GM19438 (cell line): ENCODE data around the gene ZNF792.
A peak's percentile ranks its signal among the peaks of the same experiment; 100 is the strongest.
"Not testable (repeated sequence)": the region's sequence is repeated elsewhere in the genome, so short reads cannot be mapped to it uniquely, and the experiment has no call there.

ENCODE experiments used
- ATAC-seq: cut with Tn5 transposase; IDR thresholded peaks from one replicate; pipeline ENCODE4 v1.9.1; 2021; ENCODE audit warnings: low read depth; ENCODE audit not compliant: unreplicated experiment

ZNF792 gene

GRCh38 chr19:34999498-35000337 lies 35.7 kb upstream of the ZNF792 start, which contains the start of gene GRAMD1A:
Gene GRAMD1A (plus strand): TSS chr19:35000323. CDS start chr19:35000479, 156 bp downstream.
- ATAC-seq: peak; percentile 58

DNA sequence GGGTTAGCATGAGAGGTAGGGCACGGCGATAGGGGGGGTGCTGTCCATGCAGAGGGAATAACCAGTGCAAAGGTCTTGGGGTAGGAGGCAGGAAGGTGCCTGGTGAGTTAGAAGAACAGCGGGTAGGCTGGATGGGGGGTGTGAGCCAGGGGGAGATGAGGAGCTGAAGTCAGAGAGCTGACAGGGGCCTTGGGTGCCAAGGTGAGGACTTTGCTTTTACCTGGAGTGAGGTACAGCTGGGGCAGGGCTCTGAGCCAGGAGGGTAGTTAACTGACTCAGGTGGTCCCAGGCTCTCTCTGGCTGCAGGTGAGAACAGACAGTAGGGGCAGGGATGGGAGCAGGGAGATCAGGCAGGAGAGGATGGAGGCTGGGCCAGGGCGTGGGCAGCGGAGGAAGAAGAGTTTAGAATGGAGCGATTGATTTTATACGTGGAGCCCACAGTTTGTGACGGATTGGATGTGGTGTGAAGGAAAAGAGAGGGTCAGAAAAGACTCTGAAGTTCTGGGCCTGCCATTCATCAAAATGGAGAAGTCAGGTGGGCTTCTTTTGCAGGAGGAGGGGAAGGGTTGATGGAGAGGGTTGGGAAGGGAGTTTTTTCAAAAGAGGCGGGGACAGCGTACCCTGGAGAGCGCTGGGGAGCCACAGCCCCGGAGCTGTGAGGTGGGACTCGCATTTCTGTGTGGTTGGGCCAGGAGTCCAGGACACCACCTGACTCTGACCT lies 34.9 kb upstream of the ZNF792 start:
- no peak for ATAC-seq

GRCh38 chr19:34998224-34998623 lies 34.2 kb upstream of the ZNF792 start:
- ATAC-seq: not testable (repeated sequence)

DNA sequence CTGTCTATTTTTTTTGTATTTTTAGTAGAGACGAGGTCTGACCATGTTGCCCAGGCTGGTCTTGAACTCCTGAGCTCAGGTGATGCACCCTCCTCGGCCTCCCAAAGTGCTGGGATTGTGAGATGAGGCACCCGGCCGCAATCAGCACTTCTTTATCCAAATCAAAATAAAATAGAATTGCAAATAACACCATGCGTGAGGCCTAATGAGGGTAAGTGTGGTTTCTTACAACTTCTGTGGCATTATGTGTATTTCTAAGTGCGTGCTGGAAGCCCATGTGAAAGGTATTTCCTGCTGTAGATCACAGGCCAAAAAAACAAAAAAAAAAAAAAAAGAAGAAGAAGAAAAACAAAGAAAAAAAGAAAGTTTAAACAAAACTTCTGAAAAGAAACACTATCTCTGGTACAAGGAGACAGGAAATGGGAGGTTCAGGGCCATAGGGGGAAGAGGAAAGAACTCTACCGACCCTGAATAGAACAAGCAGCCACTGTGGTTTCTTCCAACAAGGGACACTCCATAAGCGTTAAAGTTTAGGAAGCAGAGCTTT lies 33.1 kb upstream of the ZNF792 start:
- ATAC-seq: no peak

DNA sequence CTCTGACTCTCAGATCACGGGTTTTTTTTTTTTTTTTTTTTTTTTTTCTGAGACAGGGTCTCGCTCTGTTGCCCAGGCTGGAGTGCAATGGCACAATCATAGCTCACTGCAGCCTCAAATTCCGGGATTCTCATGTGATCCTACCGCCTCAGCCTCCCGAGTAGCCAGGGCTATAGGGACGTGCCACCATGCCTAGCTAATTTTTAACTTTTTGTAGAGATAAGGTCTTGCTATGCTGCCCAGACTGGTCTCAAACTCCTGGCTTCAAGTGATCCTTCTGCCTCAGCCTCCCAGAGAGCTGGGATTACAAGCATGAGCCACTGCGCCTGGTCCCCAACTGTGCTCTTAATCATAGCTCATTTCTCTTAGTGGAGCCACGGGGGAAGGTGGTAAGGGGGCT lies 31.5 kb upstream of the ZNF792 start:
- ATAC-seq: no peak

GRCh38 chr19:34994643-34995541 lies 30.9 kb upstream of the ZNF792 start:
- ATAC-seq: no peak

DNA sequence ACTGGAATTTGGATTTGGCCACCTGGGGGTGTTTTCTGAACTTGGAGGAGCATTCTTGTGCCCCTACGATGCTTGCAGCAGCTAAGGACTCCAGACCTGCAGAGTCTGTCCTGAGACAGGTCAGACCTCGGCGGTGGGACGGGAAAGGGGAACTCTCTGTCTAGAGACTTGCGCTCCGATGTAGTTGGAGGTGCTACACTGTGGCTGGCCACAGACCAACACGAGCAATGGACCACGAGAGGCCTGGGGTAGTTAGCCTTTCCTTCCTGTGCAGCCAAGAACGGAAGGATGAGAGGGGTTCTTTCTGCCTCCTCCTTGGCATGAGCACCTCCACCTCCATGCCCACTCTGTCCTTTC lies 30.2 kb upstream of the ZNF792 start:
- ATAC-seq: no peak

GRCh38 chr19:34992582-34992981 lies 28.6 kb upstream of the ZNF792 start:
- ATAC-seq: not testable (repeated sequence)

GRCh38 chr19:34991542-34992333 lies 27.7 kb upstream of the ZNF792 start:
- ATAC-seq: no peak

- ATAC-seq: no peak
Measured at GRCh38 chr19:34990578-34991192, 26.7 kb upstream of the ZNF792 start.

- ATAC-seq: no peak
Measured at GRCh38 chr19:34989298-34989697, 25.3 kb upstream of the ZNF792 start.

DNA sequence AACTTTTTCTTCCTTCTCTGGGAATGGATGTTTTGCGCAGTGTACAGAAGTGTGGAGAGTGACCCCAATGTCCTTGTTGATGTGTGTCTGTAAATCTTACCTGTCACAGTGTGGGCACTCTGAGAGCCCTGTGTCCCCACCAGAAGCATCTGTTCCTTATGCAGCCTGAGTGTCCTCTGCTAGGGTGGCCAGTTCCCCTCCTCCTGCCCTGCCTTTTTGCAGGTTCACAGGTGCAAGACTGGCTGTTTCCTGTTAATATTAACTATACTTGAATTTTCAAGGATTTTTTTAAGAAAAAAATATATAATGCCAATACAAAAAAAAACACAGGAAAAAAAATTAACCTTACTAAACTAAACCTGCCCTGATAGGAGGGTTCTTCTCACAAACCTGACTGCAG lies 24.1 kb upstream of the ZNF792 start:
- no peak for ATAC-seq

GRCh38 chr19:34985249-34986022 lies 21.4 kb upstream of the ZNF792 start:
- ATAC-seq: no peak

DNA sequence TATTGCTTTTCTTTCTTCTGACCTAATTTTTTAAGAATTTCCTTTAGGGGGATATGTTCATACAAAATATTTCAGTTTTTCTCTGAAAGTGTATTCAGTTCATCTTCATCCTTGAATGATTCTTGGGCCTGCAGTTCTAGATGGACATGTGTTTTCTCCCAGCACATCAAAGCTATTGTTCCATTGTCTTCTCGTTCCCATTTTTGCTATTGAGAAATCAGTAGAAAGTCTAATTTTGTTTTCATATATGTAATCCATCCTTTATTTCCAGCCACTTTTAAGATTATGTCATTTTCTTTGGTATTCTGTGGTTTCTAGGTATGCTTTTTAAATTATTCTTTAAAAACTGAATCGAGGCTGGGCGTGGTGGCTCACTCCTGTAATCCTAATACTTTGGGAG lies 20.3 kb upstream of the ZNF792 start:
- no peak for ATAC-seq

DNA sequence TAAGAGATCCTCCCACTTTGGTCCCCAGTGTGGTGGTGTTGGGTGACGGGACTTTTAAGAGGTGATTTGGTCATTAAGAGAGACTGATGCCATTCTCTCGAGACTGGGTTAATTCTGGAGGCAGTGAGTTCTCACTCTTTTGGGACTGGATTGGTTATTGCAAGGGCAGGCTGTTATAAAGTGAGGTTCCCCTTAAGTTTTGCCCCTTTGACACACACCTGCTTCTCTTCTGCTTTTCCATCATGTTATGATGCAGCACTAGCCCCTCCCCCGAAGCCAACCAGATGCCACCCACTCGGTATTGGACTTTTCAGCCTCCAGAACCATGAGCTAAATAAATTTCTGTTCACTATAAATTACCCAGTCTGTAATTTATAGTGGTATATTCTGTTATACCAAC lies 19.8 kb upstream of the ZNF792 start:
- no peak for ATAC-seq

GRCh38 chr19:34982275-34982674 lies 18.2 kb upstream of the ZNF792 start:
- no peak for ATAC-seq

- no peak for ATAC-seq
Measured at GRCh38 chr19:34979819-34980640, 16.0 kb upstream of the ZNF792 start.

- no peak for ATAC-seq
Measured at GRCh38 chr19:34976611-34977010, 12.6 kb upstream of the ZNF792 start.
